LHCN-M2 (cell line): Measurements from ENCODE around the gene BRIP1. TPM values are rescaled to one million over a fixed set of nuclear protein-coding genes. Genes with fewer than 3 reads are reported as not detected.

Experiments used
- DNase-seq: peaks from one replicate; pipeline ENCODE4 v3.0.0-alpha.2; 2012; ENCODE audit warnings: low read depth
- total RNA-seq: library from RNA; depleted of rRNA; stranded (reverse); fragments of >200 nt; gene quantifications from 2 replicates; pipeline ENCODE4 v1.2.3, GENCODE V29; 2014

BRIP1 gene
- total RNA-seq, 1 experiment from 2014 or later = 17.0 TPM

GRCh38 chr17:61758430-61758829, 104.9 kb downstream of the BRIP1 start:
- DNase-seq = no peak

GRCh38 chr17:61757168-61757567, 106.2 kb downstream of the BRIP1 start:
- no peak for DNase-seq

- DNase-seq = no peak
Observed at GRCh38 chr17:61756561-61756960, 106.8 kb downstream of the BRIP1 start.

- no peak for DNase-seq
Observed at GRCh38 chr17:61755668-61756067, 107.7 kb downstream of the BRIP1 start.

GRCh38 chr17:61755078-61755477, 108.2 kb downstream of the BRIP1 start:
- DNase-seq = no peak

- no peak for DNase-seq
Observed at GRCh38 chr17:61754124-61754523, 109.2 kb downstream of the BRIP1 start.

GRCh38 chr17:61753696-61754095, 109.6 kb downstream of the BRIP1 start:
- DNase-seq = no peak

GRCh38 chr17:61750656-61751055, 112.7 kb downstream of the BRIP1 start:
- peak; percentile 18 for DNase-seq

GRCh38 chr17:61749823-61750404, 113.4 kb downstream of the BRIP1 start:
- no peak for DNase-seq

- no peak for DNase-seq
Observed at GRCh38 chr17:61746248-61746985, 116.9 kb downstream of the BRIP1 start.

GRCh38 chr17:61744804-61745203, 118.5 kb downstream of the BRIP1 start:
- no peak for DNase-seq

- DNase-seq = no peak
Observed at GRCh38 chr17:61744252-61744651, 119.1 kb downstream of the BRIP1 start.

- DNase-seq = no peak
Observed at GRCh38 chr17:61743766-61744165, 119.6 kb downstream of the BRIP1 start.

- no peak for DNase-seq
Observed at GRCh38 chr17:61739002-61739401, 124.3 kb downstream of the BRIP1 start.

GRCh38 chr17:61738249-61738648, 125.1 kb downstream of the BRIP1 start:
- no peak for DNase-seq

- no peak for DNase-seq
Observed at GRCh38 chr17:61737820-61738219, 125.5 kb downstream of the BRIP1 start.

GRCh38 chr17:61736438-61736837, 126.9 kb downstream of the BRIP1 start:
- no peak for DNase-seq

- DNase-seq = no peak
Observed at GRCh38 chr17:61735807-61736206, 127.5 kb downstream of the BRIP1 start.

GRCh38 chr17:61734466-61734865, 128.9 kb downstream of the BRIP1 start:
- DNase-seq = no peak

- no peak for DNase-seq
Observed at GRCh38 chr17:61734012-61734411, 129.3 kb downstream of the BRIP1 start.

GRCh38 chr17:61733021-61733420, 130.3 kb downstream of the BRIP1 start:
- DNase-seq = no peak

- DNase-seq = no peak
Observed at GRCh38 chr17:61732169-61732568, 131.2 kb downstream of the BRIP1 start.

GRCh38 chr17:61731330-61731729, 132.0 kb downstream of the BRIP1 start:
- no peak for DNase-seq
